GM10248 (cell line): Measurements from ENCODE around the gene KRT16.

Experiments used
- CTCF ChIA-PET: fragments of 300-600 bp; sonication (Branson Sonifier 250); formaldehyde crosslinking; extraction: SDS; loops from one replicate; lab custom pipeline; 2021; ENCODE audit warnings: antibody characterized with exemption; lab: Yijun Ruan, JAX
- POLR2A ChIA-PET: fragments of 350-650 bp; sonication (Branson Sonifier 250); formaldehyde crosslinking; extraction: SDS; loops from one replicate; lab custom pipeline; 2020; ENCODE audit warnings: antibody characterized with exemption; lab: Yijun Ruan, JAX
- DNase-seq: peaks from one replicate; pipeline ENCODE4 v3.0.0; 2012; ENCODE audit errors: extremely low spot score
- TF ChIP-seq, protein P1 (sequence below): IDR thresholded peaks from 2 replicates; pipeline ENCODE4 v1.5.1; 2012; ENCODE audit warnings: mild to moderate bottlenecking, low read depth; ENCODE audit errors: extremely low read depth, missing control alignments, control extremely low read depth

The KRT16 gene

DNA sequence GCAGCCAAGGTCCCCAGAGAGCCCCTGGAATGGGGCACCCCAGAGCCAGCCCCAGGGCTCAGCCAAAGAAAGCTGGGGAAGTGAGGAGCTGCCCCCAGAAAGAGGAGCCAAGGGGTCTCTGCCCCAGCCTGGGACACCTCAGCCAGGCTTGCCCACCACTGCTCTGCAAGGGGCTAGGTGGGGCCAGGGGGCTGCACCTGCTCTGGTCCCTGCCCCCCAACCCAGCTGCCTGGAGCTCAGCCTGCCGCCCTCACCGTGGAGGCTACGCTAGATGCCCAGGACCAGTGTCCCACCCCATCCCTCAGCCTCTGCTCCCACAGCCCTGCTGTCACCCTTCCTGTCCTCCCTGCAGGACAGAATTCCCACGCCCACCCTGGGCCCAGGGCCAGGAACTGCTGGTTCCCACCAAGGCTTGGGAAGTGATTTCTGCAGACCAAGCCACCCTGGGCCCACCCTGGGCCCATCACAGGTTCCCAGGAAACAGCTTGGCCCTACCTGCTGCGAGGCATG is 39.9 kb upstream of the KRT16 start:
- ChIA-PET CTCF (interaction anchor here (3.5 to 16.1 kb wide), 2 partner anchors 13 to 103 kb away, joined by 26 to 533 read pairs; no protein-coding TSS in a partner anchor), POLR2A (no interaction called here)
- TF ChIP-seq, protein P1, sequence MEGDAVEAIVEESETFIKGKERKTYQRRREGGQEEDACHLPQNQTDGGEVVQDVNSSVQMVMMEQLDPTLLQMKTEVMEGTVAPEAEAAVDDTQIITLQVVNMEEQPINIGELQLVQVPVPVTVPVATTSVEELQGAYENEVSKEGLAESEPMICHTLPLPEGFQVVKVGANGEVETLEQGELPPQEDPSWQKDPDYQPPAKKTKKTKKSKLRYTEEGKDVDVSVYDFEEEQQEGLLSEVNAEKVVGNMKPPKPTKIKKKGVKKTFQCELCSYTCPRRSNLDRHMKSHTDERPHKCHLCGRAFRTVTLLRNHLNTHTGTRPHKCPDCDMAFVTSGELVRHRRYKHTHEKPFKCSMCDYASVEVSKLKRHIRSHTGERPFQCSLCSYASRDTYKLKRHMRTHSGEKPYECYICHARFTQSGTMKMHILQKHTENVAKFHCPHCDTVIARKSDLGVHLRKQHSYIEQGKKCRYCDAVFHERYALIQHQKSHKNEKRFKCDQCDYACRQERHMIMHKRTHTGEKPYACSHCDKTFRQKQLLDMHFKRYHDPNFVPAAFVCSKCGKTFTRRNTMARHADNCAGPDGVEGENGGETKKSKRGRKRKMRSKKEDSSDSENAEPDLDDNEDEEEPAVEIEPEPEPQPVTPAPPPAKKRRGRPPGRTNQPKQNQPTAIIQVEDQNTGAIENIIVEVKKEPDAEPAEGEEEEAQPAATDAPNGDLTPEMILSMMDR, result no peak
- DNase-seq, result no peak

DNA sequence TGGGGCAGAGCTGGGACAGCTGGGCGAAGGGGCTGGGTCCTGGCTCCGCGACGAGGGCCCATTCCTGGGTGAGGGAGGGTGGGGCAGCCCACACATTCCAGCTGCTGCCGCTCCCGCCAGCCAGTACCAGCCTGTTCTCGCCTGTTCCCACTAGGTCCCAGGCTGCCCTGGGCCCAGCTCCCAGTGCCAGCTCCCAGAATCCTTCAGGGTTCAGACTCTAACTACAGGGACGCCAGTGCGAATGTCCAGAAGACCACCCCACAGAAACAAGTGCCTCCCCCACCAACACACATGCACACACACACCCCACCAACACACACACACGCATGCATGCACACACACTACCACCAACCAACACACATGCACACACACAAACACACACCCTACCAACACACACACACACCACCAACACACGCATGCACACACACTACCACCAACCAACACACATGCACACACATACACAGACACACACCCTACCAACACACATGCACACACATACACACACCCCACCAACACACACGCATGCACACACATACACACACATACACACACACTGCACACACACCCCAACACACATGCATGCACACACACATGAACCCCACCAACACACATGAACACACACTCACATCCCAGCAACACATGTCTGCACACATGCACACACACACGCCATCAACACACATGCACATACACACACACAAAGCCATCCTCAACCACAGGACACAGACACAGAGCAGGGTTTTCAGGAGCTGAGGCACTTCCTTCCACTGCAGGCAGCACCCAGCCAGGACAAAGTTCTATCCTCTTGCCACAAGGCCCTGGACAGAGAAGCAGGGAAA is 39.3 kb upstream of the KRT16 start:
- TF ChIP-seq, protein P1, result no peak
- ChIA-PET CTCF (interaction anchor here (3.5 to 16.1 kb wide), 3 partner anchors 13 to 102 kb away, joined by 26 to 533 read pairs (median 107); no protein-coding TSS in a partner anchor), POLR2A (no interaction called here)
- DNase-seq, result no peak

DNA sequence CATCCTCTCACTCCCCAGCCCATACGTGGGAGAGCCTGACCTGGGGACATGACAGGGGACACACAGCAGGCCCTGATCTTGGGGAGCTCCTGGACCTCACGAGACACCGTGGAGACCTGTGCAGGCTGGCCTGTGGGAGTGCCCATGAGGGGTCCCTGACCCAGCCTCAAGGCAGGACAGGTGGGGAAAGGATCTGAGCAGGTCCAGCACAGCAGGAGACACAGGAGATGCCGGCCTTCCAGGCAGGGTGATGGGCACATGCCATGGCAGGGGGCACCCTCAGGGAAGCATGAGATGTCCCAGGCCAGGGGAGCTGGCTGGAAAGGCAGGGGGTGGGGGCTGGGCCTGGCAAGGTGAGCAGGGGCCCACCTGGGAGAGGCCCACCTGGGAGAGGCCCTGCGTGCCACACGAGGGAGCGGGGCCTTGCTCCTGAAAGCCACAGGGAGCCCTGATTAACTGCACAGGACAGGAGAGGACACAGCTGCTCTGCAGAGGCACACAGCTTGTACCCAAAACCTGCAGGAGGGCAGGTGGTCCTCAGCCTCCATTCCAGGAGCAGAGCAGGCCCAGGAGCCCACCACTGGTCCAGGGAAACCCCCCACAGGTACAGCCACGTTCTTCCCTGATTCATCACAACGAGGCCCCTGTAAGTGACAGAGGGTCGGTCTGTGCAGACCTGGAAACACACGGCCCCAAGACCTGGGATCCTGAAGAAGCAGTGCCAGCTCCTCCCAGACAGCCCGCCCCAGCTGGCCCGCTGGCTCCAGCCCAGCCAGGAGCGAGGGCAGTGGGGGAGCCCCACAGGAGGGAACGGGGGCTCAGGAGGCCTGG is 38.4 kb upstream of the KRT16 start:
- POLR2A ChIA-PET, result no interaction called here

DNA sequence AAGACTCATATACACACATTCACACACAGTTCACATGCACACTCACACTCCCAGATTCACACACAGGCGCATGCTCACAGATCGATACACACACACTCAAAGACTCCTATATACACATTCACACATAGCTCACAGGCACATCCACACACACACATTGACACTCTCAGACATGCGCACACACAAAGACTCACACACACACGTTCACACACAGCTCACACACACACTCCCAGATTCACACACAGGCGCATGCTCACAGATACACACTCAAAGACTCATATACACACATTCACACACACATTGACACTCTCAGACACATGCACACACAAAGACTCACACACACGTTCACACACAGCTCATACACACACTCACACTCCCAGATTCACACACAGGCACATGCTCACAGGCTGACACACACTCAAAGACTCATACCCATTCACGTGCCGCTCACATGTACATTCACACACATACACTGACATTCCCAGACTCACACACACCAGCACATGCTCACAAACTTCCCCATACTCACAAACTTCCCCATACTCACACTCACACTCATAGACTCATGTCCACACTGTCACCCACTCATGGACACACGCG is 37.5 kb upstream of the KRT16 start:
- POLR2A ChIA-PET, result no interaction called here
- DNase-seq, result no peak
- CTCF ChIA-PET, result interaction anchor here (1.0 to 16.1 kb wide), 12 partner anchors 10 to 1002 kb away, joined by 3 to 533 read pairs (median 11); partner anchors contain the start of gene SMARCE1
- TF ChIP-seq, protein P1, result no peak

More for the DNA sequence above, 38.4 kb upstream of the KRT16 start:
- CTCF ChIA-PET, result interaction anchor here (1.2 to 16.1 kb wide), 4 partner anchors 14 to 1003 kb away, joined by 3 to 533 read pairs (median 69); partner anchors contain the start of gene SMARCE1
- DNase-seq, result no peak
- TF ChIP-seq, protein P1, result no peak

DNA sequence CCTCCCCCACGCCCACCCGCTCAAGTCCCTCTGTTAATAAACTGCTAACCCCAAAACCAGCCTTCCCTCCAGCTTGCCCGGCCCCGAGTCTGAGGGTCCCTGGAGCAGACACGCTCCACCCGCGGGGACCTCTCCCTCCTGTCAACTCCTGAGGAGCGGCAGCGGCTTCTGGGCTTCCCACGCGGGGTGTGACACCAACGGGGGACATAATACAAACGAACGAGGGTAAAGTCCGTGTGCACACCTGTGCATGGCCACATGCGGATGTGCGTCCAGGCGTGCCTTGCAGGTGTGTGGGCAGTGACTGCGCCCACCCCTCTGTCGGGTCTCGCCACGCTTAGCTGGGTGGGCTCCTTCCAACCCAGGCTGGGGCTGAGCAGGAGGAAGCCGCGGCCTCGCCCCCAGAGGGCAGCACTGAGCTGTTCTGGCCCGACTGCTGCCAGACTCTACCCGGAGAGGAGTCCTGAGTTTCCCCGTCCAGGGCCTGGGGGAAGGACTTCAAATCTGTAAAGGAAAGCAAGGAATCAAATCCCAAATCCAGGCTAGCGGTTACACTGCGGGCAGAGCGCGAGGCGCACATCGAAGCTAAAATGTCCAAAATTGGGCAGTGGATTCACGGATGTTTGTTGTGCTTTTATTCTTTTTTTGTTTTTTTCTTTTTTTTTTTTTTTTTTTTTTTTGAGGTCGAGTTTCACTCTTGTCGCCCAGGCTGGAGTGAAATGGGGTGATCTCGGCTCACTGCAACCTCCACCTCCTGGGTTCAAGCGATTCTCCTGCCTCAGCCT is 36.0 kb upstream of the KRT16 start:
- CTCF ChIA-PET, result interaction anchor here (0.6 to 16.1 kb wide), 75 partner anchors 8 to 1297 kb away, joined by 3 to 533 read pairs (median 4); partner anchors contain the start of genes KRT12, KRT14 and KRT20
- TF ChIP-seq, protein P1, result peak; percentile 87
- peak; percentile 89 for DNase-seq
- POLR2A ChIA-PET, result no interaction called here
